H9 (cell line): ENCODE measurements around the gene RPRD1B. TPM values are rescaled to one million over a fixed set of nuclear protein-coding genes. Genes with fewer than 3 reads are reported as not detected.

Experiments used
- DNase-seq: peaks from one replicate; pipeline ENCODE4 v3.0.0-alpha.2; 2017
- H2AFZ ChIP-seq: one replicate; pipeline ENCODE4 v1.6.1; 2013; ENCODE audit warnings: mild to moderate bottlenecking, low read length, control low read depth, moderate library complexity
- H2AK5ac ChIP-seq: 2 replicates; pipeline ENCODE4 v1.6.1; 2013; ENCODE audit warnings: low read length, control low read depth, mixed read lengths; ENCODE audit not compliant: insufficient read length
- H2BK120ac ChIP-seq: one replicate; pipeline ENCODE4 v1.6.1; 2013; ENCODE audit warnings: low read depth, mild to moderate bottlenecking, low read length, control low read depth, inconsistent platforms; ENCODE audit not compliant: poor library complexity, severe bottlenecking
- H2BK12ac ChIP-seq: 2 replicates; pipeline ENCODE4 v1.6.1; 2013; ENCODE audit warnings: low read length, control low read depth, mixed read lengths, low read depth; ENCODE audit not compliant: insufficient read length
- H2BK15ac ChIP-seq: 2 replicates; pipeline ENCODE4 v1.6.1; 2013; ENCODE audit warnings: low read depth, low read length, control low read depth
- H2BK20ac ChIP-seq: one replicate; pipeline ENCODE4 v1.6.1; 2013; ENCODE audit warnings: low read depth, mild to moderate bottlenecking, low read length, control low read depth, inconsistent platforms; ENCODE audit not compliant: poor library complexity, severe bottlenecking
- H2BK5ac ChIP-seq: 2 replicates; pipeline ENCODE4 v1.6.1; 2013; ENCODE audit warnings: low read length, control low read depth, mixed read lengths; ENCODE audit not compliant: insufficient read length
- H3K14ac ChIP-seq: 2 replicates; pipeline ENCODE4 v1.6.1; 2013; ENCODE audit warnings: low read length, control low read depth; ENCODE audit not compliant: insufficient read depth
- H3K18ac ChIP-seq: 2 replicates; pipeline ENCODE4 v1.6.1; 2013; ENCODE audit warnings: low read depth, mild to moderate bottlenecking, mixed read lengths, low read length, control low read depth; ENCODE audit not compliant: insufficient read length
- H3K23ac ChIP-seq: 2 replicates; pipeline ENCODE4 v1.6.1; 2013; ENCODE audit warnings: low read length, control low read depth, mixed read lengths, low read depth; ENCODE audit not compliant: insufficient read length
- H3K23me2 ChIP-seq: 2 replicates; pipeline ENCODE4 v1.6.1; 2013; ENCODE audit warnings: low read depth, mild to moderate bottlenecking, mixed read lengths, low read length, control low read depth; ENCODE audit not compliant: insufficient read length, poor library complexity, severe bottlenecking
- H3K27ac ChIP-seq: 2 replicates; pipeline ENCODE4 v1.5.1; 2013; ENCODE audit warnings: low read length, control low read depth, mixed read lengths, low read depth; ENCODE audit not compliant: insufficient read length
- H3K27me3 ChIP-seq: 2 replicates; pipeline ENCODE4 v1.6.1; 2013; ENCODE audit warnings: low read length, control low read depth, inconsistent platforms; ENCODE audit not compliant: insufficient read depth
- H3K4ac ChIP-seq: 2 replicates; pipeline ENCODE4 v1.6.1; 2013; ENCODE audit warnings: low read depth, mild to moderate bottlenecking, control low read depth, inconsistent platforms, low read length, moderate library complexity
- H3K4me1 ChIP-seq: 2 replicates; pipeline ENCODE4 v1.6.1; 2013; ENCODE audit warnings: low read length, control low read depth, inconsistent platforms; ENCODE audit not compliant: insufficient read depth
- H3K4me2 ChIP-seq: 2 replicates; pipeline ENCODE4 v1.6.1; 2013; ENCODE audit warnings: low read length, control low read depth, mixed read lengths; ENCODE audit not compliant: insufficient read length, insufficient read depth
- H3K56ac ChIP-seq: 2 replicates; pipeline ENCODE4 v1.6.1; 2013; ENCODE audit warnings: low read depth, mild to moderate bottlenecking, mixed read lengths, low read length, control low read depth; ENCODE audit not compliant: insufficient read length
- H3K79me1 ChIP-seq: 2 replicates; pipeline ENCODE4 v1.6.1; 2013; ENCODE audit warnings: low read depth, mild to moderate bottlenecking, moderate library complexity, low read length, control low read depth, inconsistent platforms; ENCODE audit not compliant: insufficient read depth, poor library complexity, severe bottlenecking
- H3K79me2 ChIP-seq: 2 replicates; pipeline ENCODE4 v1.6.1; 2013; ENCODE audit warnings: low read length, control low read depth, inconsistent platforms; ENCODE audit not compliant: insufficient read depth
- H3K9ac ChIP-seq: 2 replicates; pipeline ENCODE4 v1.6.1; 2013; ENCODE audit warnings: low read length, control low read depth, mixed read lengths; ENCODE audit not compliant: insufficient read length; ENCODE audit errors: extremely low read depth
- H3K9me3 ChIP-seq: one replicate; pipeline ENCODE4 v1.6.1; 2013; ENCODE audit warnings: low read depth, low read length, inconsistent platforms; ENCODE audit not compliant: control insufficient read depth
- H3T11ph ChIP-seq: one replicate; pipeline ENCODE4 v1.6.1; 2013; ENCODE audit warnings: mild to moderate bottlenecking, low read length, control low read depth, inconsistent platforms
- H4K20me1 ChIP-seq: one replicate; pipeline ENCODE4 v1.6.1; 2013; ENCODE audit not compliant: control insufficient read depth, insufficient read length, insufficient read depth
- H4K5ac ChIP-seq: 2 replicates; pipeline ENCODE4 v1.6.1; 2013; ENCODE audit warnings: low read depth, mild to moderate bottlenecking, mixed read lengths, low read length, control low read depth; ENCODE audit not compliant: insufficient read length
- H4K8ac ChIP-seq: replicated peaks from 2 replicates; pipeline ENCODE4 v1.6.1; 2013; ENCODE audit warnings: low read length, control low read depth, mixed read lengths, low read depth; ENCODE audit not compliant: insufficient read length
- H4K91ac ChIP-seq: 2 replicates; pipeline ENCODE4 v1.6.1; 2013; ENCODE audit warnings: low read depth, mild to moderate bottlenecking, moderate library complexity, mixed read lengths, low read length, control low read depth; ENCODE audit not compliant: insufficient read length
- H3K27ac Mint-ChIP-seq, 3 experiments: 2 replicates in 2 of 3; 3 replicates in 1 of 3; pipeline ENCODE4 v1.8.0; 2020 to 2021; ENCODE audit warnings: mixed read lengths in 3 of 3, mild to moderate bottlenecking in 1 of 3, moderate library complexity in 1 of 3
- H3K27me3 Mint-ChIP-seq: 2 replicates; pipeline ENCODE4 v1.8.0; 2021; ENCODE audit warnings: low read depth, mild to moderate bottlenecking, moderate library complexity, mixed read lengths
- H3K36me3 Mint-ChIP-seq, 3 experiments: 2 replicates in 2 of 3; 3 replicates in 1 of 3; pipeline ENCODE4 v1.8.0; 2020 to 2021; ENCODE audit warnings: low read depth in 3 of 3, mixed read lengths in 3 of 3; ENCODE audit not compliant: insufficient read depth in 1 of 3
- H3K4me1 Mint-ChIP-seq, 2 experiments: 2 replicates each; pipeline ENCODE4 v1.8.0; 2020; ENCODE audit warnings: mixed read lengths in 2 of 2
- H3K4me3 Mint-ChIP-seq, 2 experiments: 2 replicates in 1 of 2; 3 replicates in 1 of 2; pipeline ENCODE4 v1.8.0; 2020 to 2021; ENCODE audit warnings: mild to moderate bottlenecking in 2 of 2, mixed read lengths in 2 of 2, moderate library complexity in 1 of 2
- H3K9me3 Mint-ChIP-seq, 2 experiments: 2 replicates in 1 of 2; 3 replicates in 1 of 2; pipeline ENCODE4 v1.8.0; 2020; ENCODE audit warnings: mild to moderate bottlenecking in 2 of 2, mixed read lengths in 2 of 2, moderate library complexity in 1 of 2
- WGBS: extraction: QIAGEN DNeasy Blood & Tissue Kit; methylation state at CpG from one replicate; pipeline ENCODE4 v1.1.7; 2013; ENCODE audit warnings: missing lambda C conversion rate, low lambda C conversion rate, mixed read lengths; ENCODE audit not compliant: insufficient read length; ENCODE audit errors: extremely low coverage; 5-methylcytosine and 5-hydroxymethylcytosine counted together
- total RNA-seq: library from RNA; stranded (reverse); gene quantifications from 2 replicates; pipeline ENCODE4 v1.2.1, GENCODE V29; 2021
- TF ChIP-seq, protein P1 (sequence below): fragments of 200-600 bp; sonication (generic); conservative IDR thresholded peaks from 3 replicates; pipeline ENCODE4 v1.8.0; 2021; ENCODE audit warnings: antibody characterized with exemption, mild to moderate bottlenecking

RPRD1B gene
- total RNA-seq, 1 experiment from 2014 or later: 34.3 TPM

DNA sequence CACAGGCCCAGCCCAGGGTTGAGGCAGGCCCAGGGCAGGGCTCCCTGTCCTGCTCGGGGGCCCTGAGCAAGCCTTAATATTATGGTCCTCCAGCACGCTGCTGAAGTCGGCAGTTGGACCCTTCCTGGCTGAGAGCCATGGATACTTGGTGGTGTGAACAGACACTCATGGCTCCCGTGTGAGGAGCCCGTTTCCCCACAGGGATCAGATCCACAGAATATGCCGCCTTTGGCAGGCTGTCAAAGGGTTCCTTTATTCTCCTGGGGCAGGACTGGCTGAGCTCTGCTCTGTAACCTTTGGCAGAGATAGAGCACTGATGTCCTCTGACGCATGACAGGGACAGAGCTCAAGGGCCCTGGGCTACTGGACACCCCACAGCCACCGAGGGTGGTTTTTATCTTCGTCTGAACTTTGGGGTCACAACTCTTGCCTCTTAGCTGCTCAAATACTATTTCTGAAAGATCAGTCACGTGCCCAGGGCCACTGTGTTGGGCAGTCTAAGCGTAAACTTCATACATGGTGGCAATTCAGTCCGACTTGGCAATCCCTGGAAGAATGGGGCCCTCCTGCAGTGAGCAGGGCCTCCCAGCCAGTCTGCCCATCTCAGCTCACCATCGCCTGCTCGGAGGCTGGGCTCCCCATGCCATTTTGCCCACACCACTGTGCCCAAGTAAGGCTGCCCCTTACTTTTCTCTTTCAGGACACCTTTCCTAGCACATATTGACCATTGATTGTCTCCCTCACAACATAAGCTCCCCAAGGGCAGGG lies 49.3 kb upstream of the RPRD1B start:
- H3K27me3 ChIP-seq: no peaks in the 10 kb centered on the region
- Mint-ChIP-seq H3K4me1 (peaks cover 0 to 15% of the 10 kb centered on the region in 2 experiments; a peak in 2 of 4 replicates), H3K4me3 (no peak overlapping the region), H3K36me3 (peaks cover 16 to 38% (median 30%) of the 10 kb centered on the region in 3 experiments; a peak in 6 of 7 replicates), H3K27ac (peak overlapping the region in 1 of 3 experiments; percentile 11; a peak in 1 of 7 replicates), H3K27me3 (no peaks in the 10 kb centered on the region), H3K9me3 (no peaks in the 10 kb centered on the region)
- no peak overlapping the region for H3K9ac ChIP-seq
- TF ChIP-seq, protein P1, sequence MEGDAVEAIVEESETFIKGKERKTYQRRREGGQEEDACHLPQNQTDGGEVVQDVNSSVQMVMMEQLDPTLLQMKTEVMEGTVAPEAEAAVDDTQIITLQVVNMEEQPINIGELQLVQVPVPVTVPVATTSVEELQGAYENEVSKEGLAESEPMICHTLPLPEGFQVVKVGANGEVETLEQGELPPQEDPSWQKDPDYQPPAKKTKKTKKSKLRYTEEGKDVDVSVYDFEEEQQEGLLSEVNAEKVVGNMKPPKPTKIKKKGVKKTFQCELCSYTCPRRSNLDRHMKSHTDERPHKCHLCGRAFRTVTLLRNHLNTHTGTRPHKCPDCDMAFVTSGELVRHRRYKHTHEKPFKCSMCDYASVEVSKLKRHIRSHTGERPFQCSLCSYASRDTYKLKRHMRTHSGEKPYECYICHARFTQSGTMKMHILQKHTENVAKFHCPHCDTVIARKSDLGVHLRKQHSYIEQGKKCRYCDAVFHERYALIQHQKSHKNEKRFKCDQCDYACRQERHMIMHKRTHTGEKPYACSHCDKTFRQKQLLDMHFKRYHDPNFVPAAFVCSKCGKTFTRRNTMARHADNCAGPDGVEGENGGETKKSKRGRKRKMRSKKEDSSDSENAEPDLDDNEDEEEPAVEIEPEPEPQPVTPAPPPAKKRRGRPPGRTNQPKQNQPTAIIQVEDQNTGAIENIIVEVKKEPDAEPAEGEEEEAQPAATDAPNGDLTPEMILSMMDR: no peak
- no peaks in the 10 kb centered on the region for H3K79me1 ChIP-seq
- H2BK120ac ChIP-seq: no peak overlapping the region
- no CpG with 5 or more reads among the region's 14 CpGs for WGBS
- H3K4me1 ChIP-seq: no peaks in the 10 kb centered on the region
- H2BK5ac ChIP-seq: no peak overlapping the region
- no peak overlapping the region for H2AFZ ChIP-seq
- no peak overlapping the region for H3K23ac ChIP-seq
- H3T11ph ChIP-seq: no peak overlapping the region
- H4K91ac ChIP-seq: no peak overlapping the region
- no peak overlapping the region for H2BK15ac ChIP-seq
- no peak overlapping the region for H3K18ac ChIP-seq
- no peaks in the 10 kb centered on the region for H3K79me2 ChIP-seq
- no peak overlapping the region for H3K4ac ChIP-seq
- no peak overlapping the region for H4K8ac ChIP-seq
- H3K56ac ChIP-seq: no peak overlapping the region
- H4K20me1 ChIP-seq: no peaks in the 10 kb centered on the region
- H4K5ac ChIP-seq: no peak overlapping the region
- no peak overlapping the region for H2AK5ac ChIP-seq
- no peak overlapping the region for H3K27ac ChIP-seq
- no peak overlapping the region for H2BK12ac ChIP-seq
- no peak for DNase-seq
- H2BK20ac ChIP-seq: no peak overlapping the region
- H3K23me2 ChIP-seq: no peaks in the 10 kb centered on the region
- H3K14ac ChIP-seq: no peak overlapping the region
- H3K4me2 ChIP-seq: no peak overlapping the region
- no peaks in the 10 kb centered on the region for H3K9me3 ChIP-seq
